Ovary (tissue), 3 donors: ENCODE data around the gene PSME4.

Source experiments
- EP300 ChIP-seq: sonication (generic); formaldehyde crosslinking; IDR thresholded peaks from one replicate; pipeline ENCODE4 v1.6.1; 2017; ENCODE audit warnings: antibody characterized with exemption
- POLR2A ChIP-seq: fragments of 450-650 bp; IDR thresholded peaks from one replicate; pipeline ENCODE4 v1.6.1; 2017; ENCODE audit warnings: antibody characterized with exemption, mild to moderate bottlenecking, moderate library complexity
- TF ChIP-seq, protein P1 (sequence below), 3 donors: fragments of 450-650 bp in 2 of 3; fragments of 200-600 bp in 1 of 3; IDR thresholded peaks; one replicate each; pipeline versions ENCODE4 v1.5.1 to v1.8.0; 2016 to 2022; ENCODE audit warnings: antibody characterized with exemption in 3 of 3, mild to moderate bottlenecking in 1 of 3
- donor health status: DM: no; HTN: no; CAD: no.

DNA sequence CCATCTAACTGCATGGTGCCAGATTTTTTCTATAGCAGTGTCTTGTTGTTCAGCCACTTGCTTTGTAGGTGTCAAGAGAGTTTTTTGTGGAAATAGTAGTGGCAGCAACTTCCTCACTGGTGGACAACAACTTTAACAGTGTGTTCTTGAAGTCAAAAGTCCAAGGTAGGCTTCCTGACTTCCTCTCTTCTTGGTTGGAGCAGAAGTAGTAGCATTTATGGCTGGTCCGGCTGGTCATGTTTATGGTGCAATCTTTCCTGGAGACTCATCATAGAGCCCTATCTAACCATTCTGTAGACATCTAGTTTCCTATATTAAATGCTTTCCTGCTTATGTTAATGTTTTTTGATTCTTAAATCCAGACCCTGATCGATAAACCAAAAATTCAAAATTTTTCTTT is 122.7 kb downstream of the PSME4 start:
- TF ChIP-seq, protein P1, sequence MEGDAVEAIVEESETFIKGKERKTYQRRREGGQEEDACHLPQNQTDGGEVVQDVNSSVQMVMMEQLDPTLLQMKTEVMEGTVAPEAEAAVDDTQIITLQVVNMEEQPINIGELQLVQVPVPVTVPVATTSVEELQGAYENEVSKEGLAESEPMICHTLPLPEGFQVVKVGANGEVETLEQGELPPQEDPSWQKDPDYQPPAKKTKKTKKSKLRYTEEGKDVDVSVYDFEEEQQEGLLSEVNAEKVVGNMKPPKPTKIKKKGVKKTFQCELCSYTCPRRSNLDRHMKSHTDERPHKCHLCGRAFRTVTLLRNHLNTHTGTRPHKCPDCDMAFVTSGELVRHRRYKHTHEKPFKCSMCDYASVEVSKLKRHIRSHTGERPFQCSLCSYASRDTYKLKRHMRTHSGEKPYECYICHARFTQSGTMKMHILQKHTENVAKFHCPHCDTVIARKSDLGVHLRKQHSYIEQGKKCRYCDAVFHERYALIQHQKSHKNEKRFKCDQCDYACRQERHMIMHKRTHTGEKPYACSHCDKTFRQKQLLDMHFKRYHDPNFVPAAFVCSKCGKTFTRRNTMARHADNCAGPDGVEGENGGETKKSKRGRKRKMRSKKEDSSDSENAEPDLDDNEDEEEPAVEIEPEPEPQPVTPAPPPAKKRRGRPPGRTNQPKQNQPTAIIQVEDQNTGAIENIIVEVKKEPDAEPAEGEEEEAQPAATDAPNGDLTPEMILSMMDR (IDR thresholded peaks at IDR 0.05): no peak
- TF ChIP-seq EP300 (no peak), POLR2A (no peak)
